CD4-positive, alpha-beta T cell treated with Interleukin-17A for 1 hour (primary cell): ENCODE measurements around the gene CIZ1.
"Not testable (repeated sequence)": the region's sequence is repeated elsewhere in the genome, so short reads cannot be mapped to it uniquely, and the experiment has no call there.

Experiments
- DNase-seq: peaks from one replicate; pipeline ENCODE4 v3.0.0-alpha.2; 2020

CIZ1 gene

DNA sequence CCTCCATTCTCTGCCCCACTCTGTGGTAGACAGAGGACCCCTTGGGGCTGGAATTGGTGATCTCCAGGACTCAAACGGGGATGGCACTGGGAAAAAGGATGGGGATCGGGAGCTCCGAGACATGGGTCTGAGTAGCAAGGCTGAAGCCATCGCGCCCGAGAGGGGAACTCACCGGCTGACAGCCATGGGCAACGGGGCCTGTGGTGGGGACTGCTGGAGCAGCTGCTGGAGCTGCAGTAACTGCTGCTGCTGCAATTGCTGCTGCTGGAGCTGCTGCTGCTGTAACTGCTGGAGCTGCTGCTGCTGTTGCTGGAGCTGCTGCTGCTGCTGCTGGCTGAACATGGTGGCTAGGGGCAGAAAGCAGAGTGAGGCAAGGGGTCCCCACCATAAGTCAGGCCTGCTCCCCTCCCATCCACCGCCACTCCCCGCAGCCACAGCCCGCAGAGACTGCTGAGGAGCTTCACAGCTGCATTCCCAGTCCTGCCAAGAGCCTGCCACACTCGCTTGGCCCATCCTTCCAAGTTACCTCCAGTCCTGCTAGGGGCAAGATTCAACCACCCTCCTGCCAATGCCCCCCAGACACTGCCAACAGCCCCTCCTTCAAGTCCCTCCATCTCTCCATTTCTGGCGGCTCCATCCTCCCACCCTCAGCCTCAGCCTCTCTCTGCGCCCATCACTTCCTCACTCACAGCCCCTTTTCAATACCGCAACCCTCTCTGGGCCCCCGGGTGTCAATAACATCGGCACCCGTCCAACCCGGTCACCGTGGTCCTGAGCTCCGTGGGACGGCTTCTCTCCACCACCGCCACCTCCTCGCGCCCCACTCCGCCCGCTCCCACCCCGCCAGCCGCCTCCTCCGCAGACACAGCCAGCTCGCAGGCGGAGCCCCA, 611 bp downstream of the CIZ1 start:
- DNase-seq: no peak

DNA sequence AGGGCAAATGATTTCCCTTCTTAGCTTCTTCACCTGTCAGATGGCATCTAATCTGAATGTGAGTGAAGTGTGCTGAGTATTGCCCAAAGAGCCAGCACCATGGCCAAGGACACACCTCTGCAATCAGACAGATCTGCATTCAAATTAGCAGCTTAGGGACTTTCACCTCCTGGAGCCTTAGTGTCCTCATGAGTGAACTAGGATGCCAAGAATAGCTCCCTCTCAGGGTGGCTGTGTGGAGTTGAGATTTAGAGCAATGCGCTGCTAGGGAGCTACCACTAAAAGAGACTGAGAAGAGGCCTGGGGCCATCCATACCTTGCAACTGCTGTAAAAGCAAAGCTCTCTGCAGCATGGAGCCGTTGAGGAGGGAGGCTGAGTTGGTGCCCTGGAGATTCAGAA, 1.4 kb downstream of the CIZ1 start:
- no peak for DNase-seq

DNA sequence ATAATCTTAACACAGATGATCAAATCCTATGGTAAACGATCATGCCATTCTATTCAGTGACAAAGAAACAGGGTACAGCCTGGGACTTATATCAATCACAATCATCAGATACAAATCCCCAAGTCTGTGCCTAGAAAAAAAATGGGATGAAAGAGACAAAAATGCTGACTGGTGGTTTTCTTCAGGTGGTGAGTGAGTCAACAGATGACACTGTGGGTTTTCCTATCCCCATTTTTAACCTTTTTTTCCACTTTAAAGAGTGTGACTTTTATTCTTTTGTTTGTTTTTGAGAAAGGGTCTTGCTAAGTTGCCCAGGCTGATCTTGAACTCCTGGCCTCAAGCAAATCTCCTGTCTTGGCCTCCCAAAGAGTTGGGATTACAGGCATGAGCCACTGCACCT, 3.2 kb downstream of the CIZ1 start:
- no peak for DNase-seq

DNA sequence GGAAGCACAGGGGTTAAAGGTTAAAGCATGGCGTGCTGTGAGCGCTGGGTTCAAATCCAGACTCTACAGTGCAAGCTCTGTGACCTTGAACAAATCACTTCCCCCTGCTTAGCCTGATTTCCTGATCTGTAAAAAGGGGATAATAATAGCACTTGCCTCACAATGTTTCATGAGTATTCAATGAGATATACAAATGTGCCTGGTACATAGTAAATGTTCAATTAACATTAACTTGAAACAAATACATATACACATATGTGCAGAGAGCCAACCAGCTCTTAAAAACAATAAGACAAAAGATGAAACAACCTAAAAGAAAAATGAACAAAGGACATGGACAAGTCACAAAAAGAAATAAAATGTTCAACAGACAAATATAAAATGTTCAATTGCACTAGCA, 4.0 kb downstream of the CIZ1 start:
- no peak for DNase-seq

DNA sequence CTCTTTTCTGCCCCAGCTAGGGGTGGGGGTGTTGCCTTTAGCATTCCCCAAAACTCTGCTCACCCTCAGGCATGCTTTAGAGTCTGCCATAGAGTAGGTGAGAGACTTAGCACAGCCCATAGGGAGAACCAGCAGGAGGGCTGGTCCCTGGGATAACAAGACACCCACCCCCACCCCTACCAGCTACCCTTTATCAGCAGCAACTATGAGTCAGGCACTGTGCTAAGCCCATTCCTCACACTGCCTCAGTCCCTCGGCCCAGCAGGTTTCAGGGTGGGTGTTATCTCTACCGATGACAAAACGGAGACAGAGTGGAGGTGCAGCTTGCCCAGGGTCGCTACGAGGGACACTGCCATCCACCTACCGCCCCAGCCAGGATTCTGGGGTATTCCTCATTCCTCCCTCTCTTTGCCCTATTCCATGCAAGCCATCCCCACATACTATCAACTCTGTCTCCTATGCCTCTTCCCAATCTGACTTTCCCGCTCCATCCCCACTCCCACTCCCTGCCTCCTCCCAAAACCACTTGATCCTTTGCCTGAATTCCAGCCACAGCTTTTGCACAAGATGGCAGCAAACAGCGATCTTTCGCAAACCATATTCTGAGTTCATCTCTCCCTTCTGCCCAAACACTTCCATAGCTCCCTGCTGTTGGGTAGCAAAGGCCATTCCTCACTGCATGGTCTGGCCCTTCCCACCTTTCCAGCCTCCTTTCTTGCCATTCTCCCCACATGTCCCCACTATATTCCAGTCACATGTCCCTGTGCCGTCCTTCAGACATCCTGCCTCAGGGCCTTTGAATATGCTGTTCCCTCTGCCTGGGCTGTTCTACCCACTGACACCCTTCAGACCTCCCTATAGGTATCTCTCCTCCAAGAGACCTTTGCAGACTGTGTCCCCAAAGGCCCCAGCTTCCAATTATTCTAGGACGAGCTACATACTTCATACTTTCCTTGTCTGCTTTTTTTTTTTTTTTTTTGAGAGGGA, 5.1 kb downstream of the CIZ1 start:
- DNase-seq: no peak

DNA sequence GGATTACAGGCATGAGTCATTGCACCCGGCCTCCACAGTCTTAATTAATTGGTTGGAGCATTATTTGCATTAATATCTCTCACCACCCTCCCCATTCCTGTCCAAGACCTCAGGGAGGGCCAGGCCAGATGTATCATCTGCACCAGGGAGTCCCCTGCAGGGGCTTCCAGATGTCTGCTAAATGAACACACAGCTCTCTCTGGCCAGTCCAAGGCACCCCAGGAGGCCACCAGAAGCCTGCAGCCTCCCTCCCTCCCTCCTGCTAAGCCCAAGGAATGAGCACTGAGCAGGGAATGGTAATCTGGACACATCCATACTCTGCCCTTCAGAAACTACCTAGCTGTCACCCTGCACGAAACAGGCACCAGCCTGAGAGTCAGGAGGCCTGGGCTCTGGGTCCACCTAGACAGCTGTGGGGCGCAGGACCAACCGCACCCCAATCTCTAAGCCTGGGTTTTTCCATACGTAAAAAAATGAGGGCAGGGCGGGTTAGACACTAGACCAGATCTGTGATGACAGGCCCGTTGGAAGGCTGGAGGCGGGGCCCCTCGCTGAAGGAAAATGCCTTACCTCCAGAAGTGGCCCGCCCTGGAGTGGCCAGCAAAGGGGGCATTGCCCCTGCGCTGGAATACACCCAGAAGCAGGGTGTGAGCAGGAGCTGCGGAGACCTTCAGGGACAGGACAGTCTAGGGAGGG, 8.3 kb downstream of the CIZ1 start:
- DNase-seq: no peak

DNA sequence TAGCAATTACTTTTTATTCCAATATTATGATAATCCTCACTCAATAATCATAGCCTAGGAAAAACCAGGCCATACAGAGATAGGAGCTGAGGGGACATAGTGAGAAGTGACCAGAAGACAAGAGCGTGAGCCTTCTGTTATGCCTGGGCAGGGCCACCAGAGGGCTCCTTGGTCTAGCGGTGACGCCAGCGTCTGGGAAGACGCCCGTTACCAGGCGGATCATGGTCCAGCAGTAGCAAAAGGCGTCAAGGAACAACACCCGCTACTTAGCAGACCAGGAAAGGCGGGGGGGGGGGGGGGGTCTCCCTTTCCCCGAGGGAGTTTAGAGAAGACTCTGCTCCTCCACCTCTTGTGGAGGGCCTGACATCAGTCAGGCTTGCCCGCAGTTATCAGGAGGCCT, 9.9 kb downstream of the CIZ1 start:
- DNase-seq: not testable (repeated sequence)

DNA sequence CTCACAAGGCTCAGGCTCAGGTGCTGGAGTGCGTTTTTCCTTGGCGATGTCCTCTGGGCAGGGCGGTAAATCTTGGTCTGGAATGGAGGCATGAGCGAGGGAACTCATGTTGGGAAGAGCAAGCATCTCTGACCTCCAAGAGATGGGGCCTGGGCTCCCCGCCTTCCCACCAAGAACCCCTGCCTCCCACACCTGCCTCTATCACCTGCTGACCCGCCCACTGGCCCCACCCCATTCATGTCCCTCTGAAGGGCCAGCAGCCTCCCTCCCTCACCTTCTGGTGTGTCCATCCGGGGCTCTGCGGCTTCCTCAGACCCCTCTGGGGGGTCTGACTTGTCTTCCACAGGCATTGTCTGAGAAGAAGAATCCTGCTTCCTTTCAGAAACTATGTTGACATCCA, 10.9 kb downstream of the CIZ1 start:
- no peak for DNase-seq

DNA sequence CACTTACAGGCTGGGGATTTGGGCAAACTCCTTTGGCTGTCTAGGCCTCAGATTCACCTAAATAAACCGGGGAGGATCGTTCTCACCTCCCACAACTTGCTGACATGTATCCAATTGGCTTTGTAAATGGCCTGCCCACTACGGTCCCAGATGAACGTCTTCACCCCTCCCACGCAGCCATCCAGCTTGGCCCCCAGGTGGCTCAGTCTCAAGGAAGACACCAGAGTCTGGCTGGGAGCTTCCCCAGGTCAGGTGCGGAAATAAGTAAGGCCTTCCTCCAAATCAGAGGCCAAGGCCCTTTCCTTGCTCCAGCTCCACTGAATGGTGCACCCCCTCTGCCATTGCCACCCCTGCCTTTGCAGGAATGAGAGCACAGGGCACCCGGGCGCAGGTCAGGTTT, 11.4 kb downstream of the CIZ1 start:
- DNase-seq: no peak

DNA sequence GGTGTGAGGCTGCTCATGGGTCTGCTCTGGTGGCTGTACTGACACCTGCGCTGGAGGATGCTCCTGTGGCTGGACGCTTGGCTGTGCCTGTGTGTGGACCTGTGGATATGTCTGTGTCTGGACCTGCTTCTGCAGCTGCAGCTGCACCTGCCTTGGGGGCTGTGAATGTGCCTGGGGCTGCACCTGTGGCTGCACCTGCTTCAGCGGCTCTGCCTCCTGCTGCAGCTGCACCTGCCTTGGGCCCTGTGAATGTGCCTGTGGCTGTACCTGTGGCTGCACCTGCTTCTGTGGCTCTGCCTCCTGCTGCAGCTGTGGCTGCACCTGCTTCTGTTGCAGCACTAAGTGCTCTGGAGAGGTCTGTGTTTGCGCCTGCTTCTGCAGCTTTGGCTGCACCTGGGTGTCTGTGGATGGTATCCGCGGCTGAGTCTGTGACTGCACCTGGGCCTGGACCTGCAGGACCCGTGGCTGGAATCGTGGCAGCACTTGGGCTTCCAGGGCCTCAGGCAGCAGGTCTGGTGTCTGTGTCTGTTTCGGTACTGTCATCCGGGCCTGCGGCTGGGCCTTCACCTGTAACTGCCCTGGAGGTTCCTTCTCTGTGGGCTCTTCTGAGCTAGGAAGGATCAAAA, 12.5 kb downstream of the CIZ1 start:
- DNase-seq: no peak

DNA sequence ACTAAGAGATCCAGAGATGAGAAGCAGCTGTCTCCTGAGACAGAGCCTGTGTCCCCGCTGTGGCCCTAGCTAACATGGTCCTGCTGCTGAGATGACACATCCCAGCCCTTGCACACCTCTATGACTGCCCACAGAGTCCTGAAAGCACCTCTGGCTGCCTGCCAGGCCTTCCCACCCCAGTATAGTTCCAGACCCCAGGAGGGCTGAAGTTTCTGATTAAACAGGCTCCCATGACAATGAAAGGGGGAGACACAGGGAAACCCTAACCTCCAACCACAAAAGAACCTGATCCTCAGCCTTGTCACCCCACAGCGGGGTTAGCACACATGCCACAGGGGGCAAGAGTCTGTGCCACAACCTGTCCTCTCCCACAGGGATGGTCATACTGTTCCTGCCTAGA, 15.6 kb downstream of the CIZ1 start:
- no peak for DNase-seq

DNA sequence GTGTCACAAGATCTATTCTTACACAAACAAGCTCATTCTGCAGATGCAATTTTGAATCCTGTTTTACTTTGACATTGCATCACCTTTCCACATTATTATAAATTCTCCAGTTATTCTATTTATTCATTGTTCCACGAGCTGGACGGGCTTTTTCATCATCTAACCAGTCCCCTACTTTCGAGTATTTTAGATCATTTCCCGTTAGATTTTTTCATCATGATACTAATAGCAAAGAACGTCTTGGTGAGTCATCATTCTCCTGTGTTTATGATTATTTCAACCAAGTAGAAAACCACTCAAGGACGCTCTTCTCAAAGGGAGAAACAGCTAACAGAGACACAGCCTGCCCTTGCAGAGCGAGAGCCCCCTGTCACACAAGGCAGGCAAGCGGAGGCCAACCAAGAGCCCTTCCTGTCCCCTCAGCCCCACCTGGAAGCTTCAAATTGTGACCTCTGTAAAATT, 16.2 kb downstream of the CIZ1 start:
- DNase-seq: no peak

DNA sequence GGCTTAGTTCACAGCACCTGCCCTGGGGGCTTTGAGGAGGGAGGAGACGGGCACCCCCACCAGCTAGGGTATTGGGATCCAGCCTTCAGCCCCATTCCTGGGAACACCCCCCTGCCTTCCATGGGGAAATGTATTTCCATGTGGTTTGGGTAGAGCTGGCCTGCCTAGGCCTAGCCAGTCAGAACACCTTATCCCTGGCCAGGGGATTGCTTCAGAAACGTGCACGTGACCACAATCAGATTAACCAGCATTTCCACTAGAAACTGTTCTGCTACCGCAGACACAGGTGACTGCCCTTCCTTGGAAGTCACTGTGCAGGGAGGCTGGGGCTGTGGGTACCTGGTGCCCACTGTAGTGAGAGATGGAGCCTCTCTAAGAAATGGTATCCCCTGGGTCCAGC, 17.3 kb downstream of the CIZ1 start:
- DNase-seq: no peak

DNA sequence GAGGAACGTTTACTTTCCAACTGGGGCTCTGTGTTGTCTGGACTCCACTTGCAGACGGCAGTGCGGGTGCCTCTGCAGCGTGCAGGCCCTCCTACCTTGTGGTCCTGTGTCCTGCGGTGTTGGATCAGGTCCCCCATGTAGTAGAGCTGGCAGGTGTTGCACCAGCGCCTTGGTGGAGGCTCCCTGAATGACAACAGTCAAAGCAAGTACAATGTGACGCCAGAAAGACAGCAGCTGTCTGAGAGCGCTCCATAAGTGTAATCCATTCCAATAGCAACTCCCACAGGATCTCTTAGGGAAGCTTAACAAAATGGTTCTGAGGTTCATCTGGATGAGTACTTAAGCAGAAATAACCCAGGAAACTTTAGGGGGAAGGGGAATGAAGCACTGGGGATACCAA, 21.4 kb downstream of the CIZ1 start:
- DNase-seq: no peak

DNA sequence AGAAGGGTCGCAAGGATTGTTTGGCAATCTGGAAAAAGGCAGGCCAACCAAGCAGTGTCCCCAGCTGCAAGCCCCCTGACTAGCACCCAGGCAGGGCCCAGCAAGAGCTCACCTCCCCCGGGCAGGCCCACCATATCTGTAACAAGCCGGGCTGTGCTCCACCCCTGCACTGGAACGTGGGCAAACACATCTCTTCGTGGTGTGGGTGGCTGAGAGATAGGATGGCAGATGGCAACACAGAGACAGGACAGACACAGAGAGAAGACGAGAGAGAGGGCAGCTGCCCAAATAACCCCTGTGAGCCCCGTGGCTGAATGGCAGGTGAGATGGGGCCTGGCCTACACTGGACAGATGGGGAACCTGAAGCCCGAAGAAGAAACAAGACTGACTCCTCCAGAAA, 21.9 kb downstream of the CIZ1 start:
- no peak for DNase-seq

DNA sequence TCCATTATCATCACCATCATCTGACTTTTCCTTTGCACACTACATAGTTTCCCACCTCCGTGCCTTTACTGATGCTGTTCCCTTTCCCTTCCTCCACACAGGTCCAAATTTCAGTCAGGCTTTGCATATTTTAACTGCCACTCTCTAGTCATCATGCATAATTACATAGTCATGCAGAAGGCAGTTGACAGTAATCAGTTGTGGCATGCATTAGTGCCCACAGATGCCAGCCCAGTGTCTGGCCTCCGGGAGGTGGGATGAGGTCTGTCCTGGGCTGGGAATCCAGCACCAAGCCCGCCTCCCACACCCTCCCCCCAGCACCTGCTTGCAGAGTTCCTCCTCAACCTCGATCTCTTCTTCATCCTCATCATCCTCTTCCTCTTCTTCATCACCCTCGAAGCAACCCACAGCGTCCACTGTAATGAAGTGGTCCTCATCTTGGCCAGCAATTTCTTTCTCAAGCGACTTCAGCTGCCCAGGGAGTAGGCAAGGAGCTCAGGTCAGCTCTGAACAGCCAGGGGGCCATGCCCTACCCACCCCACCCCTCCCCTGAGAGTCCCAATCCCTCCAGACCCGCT, 22.6 kb downstream of the CIZ1 start:
- DNase-seq: no peak

DNA sequence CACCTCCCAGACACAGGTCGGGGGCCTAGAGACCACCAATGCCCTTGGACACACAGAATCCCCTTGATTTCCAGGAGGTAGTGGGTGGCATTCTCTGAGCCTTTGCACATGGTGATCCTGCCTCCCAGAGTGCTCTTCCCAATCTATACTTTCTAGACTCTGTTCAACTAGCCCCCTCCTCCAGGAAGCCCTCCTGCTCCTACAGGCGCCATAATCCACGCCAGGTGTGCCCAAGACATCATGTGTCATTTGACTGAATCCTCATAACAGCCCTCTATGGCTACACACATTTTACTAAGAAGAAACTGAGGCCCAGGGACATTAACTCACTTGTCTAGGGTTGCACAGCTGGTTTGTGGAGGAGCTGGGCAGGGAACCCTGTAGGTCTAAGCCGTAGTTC, 24.2 kb downstream of the CIZ1 start:
- DNase-seq: no peak

DNA sequence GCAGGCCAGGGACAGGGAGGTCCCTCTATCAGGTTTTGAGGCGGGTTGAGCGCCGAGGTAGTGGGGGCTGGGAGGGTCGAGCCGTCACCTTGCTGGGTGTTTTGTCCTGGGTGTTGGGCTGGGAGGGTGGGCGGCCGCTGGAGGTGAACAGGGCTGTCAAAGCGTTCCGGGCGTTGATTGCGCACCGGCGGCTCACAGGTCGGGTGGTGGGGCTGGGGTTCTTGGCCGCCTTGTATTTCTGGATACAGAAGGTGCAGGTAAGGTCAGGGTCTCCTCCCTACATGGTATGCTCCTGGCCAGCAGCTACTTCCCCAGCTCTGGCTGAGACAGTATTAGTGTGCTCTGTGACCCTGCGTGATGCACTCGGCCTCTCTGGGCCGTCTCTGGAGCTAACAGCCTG, 25.2 kb downstream of the CIZ1 start:
- no peak for DNase-seq

DNA sequence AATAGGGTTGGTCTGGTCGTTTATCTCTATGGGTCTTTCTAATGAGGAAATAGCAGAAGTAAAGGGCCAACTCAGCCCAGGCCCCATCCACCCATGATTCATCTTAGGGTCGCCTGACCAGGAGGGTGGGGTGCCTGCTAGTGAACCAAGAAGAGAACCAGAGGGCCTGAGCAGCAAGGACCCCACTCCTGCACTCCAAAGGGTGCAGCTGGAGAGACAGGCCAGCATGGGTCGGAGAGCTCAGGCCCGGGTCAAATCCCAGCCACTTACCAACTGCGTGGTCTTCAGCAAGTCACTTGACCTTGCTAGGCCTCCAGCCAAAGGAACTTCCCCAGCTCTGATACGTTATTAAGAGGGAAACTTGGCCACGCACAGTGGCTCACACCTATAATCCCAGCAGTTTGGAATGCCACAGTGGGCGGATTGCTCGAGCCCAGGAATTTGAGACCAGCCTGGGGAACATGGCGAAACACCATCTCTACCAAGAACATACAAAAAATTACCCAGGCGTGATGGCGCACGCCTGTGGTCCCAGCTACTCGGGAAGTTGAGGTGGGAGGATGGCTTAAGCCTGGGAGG, 27.0 kb downstream of the CIZ1 start:
- DNase-seq: no peak

DNA sequence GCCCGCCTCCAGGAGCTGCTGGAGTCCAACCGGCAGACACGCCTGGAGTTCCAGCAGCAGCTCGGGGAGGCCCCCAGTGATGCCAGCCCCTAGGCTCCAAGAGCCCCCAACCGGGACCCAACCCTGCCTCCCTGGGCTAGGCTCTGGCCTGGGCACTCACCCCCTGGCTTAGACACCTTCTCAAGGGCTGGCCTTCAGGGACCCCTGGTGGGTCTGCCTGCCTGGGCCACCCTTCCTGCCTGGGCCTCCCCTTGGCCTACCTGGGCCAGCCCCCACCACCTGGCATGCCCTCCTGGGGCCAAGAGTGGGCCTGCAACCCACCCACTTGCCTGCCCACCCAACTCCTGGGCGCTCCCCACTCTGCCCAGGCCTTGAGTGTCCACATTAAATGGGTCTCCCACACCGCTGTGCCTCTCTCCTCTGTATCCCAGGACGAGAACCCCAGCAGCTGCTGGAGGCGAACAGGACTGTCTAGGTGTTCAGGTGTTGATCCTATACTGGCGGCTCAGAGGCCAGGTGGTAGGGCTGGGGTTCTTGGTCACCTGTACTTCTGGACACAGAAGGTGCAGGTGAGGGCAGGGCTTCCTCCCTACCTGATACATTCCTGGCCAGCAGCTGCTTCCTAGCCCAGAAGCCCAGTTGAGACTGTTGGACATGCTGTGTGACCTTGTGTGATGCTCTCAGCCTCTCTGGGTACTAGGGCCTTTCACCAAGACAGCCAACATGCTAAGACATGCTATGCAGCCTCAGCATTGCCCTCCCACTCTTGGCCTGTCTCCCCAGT, 27.7 kb downstream of the CIZ1 start:
- no peak for DNase-seq

DNA sequence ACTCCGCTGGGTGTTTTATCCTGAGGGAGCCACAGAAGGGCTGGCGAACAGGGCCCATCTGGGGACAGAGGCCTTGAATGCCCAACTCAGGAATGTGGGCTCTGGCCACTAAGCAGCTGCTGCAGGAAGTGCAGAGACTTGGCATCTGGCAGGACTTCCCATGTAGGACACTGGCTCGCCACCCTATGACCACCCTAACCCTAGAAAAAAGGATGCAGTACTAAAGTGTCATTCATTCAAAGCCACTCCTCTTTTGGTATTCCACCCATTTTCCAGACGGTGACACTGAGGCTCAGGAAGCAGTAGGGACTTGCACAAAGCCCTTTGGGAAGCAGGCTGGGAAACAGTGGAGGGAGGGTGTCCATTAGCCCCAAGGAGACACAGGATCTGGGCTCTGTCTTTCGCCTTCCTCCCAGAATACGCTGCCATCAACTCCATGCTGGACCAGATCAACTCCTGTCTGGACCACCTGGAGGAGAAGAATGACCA, 28.3 kb downstream of the CIZ1 start:
- DNase-seq: no peak
